GM18517 (cell line): ENCODE measurements around the gene CFAP54.
"Not testable (repeated sequence)": the region's sequence is repeated elsewhere in the genome, so short reads cannot be mapped to it uniquely, and the experiment has no call there.

Experiments
- ATAC-seq: cut with Tn5 transposase; IDR thresholded peaks from one replicate; pipeline ENCODE4 v1.9.1; 2021; ENCODE audit warnings: mild to moderate bottlenecking, moderate library complexity; ENCODE audit not compliant: unreplicated experiment

Gene CFAP54

GRCh38 chr12:96474206-96474605 is 15.2 kb upstream of the CFAP54 start:
- ATAC-seq = no peak

- ATAC-seq = no peak
These were observed 11.4 kb upstream of the CFAP54 start for GRCh38 chr12:96478011-96478410.

GRCh38 chr12:96482086-96482485 is 7.3 kb upstream of the CFAP54 start:
- ATAC-seq = no peak

GRCh38 chr12:96483116-96483515 is 6.3 kb upstream of the CFAP54 start:
- no peak for ATAC-seq

GRCh38 chr12:96486751-96487613 is 2.4 kb upstream of the CFAP54 start:
- ATAC-seq = no peak

- no peak for ATAC-seq
These were observed 1.7 kb upstream of the CFAP54 start for GRCh38 chr12:96487634-96488033.

- no peak for ATAC-seq
These were observed 3.7 kb downstream of the CFAP54 start for GRCh38 chr12:96493106-96493505.

GRCh38 chr12:96494154-96494553 is 4.8 kb downstream of the CFAP54 start:
- not testable (repeated sequence) for ATAC-seq

- ATAC-seq = no peak
These were observed 5.8 kb downstream of the CFAP54 start for GRCh38 chr12:96495155-96495554.

- ATAC-seq = peak; percentile 46
These were observed 6.6 kb downstream of the CFAP54 start for GRCh38 chr12:96495841-96496545.

GRCh38 chr12:96496944-96497343 is 7.6 kb downstream of the CFAP54 start:
- ATAC-seq = no peak

GRCh38 chr12:96497855-96498254 is 8.5 kb downstream of the CFAP54 start:
- no peak for ATAC-seq

- ATAC-seq = peak; percentile 12
These were observed 11.3 kb downstream of the CFAP54 start for GRCh38 chr12:96500693-96501092.

- ATAC-seq = peak; percentile 60
These were observed 11.9 kb downstream of the CFAP54 start for GRCh38 chr12:96501133-96501761.

- ATAC-seq = peak; percentile 13
These were observed 12.5 kb downstream of the CFAP54 start for GRCh38 chr12:96501908-96502307.

GRCh38 chr12:96502477-96502876 is 13.1 kb downstream of the CFAP54 start:
- peak; percentile 52 for ATAC-seq

GRCh38 chr12:96502949-96503532 is 13.7 kb downstream of the CFAP54 start:
- ATAC-seq = no peak

- ATAC-seq = no peak
These were observed 14.6 kb downstream of the CFAP54 start for GRCh38 chr12:96503976-96504375.

- no peak for ATAC-seq
These were observed 17.4 kb downstream of the CFAP54 start for GRCh38 chr12:96506776-96507175.

GRCh38 chr12:96510306-96510764 is 21.0 kb downstream of the CFAP54 start:
- no peak for ATAC-seq

GRCh38 chr12:96513166-96513565 is 23.8 kb downstream of the CFAP54 start:
- ATAC-seq = no peak
